IMR-90 (cell line): ENCODE results near the gene MEIS1. TPM values are rescaled to one million over a fixed set of nuclear protein-coding genes. Genes with fewer than 3 reads are reported as not detected.
A peak's percentile ranks its signal among the peaks of the same experiment; 100 is the strongest.

Source experiments
- ATAC-seq: fragments of 200-7000 bp; cut with Tn5 transposase; 2 replicates; pipeline ENCODE4 v1.9.1; 2020; ENCODE audit warnings: low read depth, mild to moderate bottlenecking, moderate library complexity
- BruUV-seq: library from RNA; stranded (reverse); fragments of 400-500 nt; replicated peaks from 2 replicates; lab custom pipeline; 2021; lab: Mats Ljungman, UMichigan
- CTCF ChIA-PET: fragments of 300-600 bp; formaldehyde crosslinking; extraction: SDS; loops from one replicate; lab custom pipeline; 2021; ENCODE audit warnings: antibody characterized with exemption; lab: Yijun Ruan, JAX
- POLR2A ChIA-PET: fragments of 300-600 bp; sonication (Branson Sonifier 250); formaldehyde crosslinking; loops from one replicate; lab custom pipeline; 2022; ENCODE audit warnings: antibody characterized with exemption; ENCODE audit not compliant: unreplicated experiment; lab: Charles Lee
- DNase-seq: peaks from one replicate; pipeline ENCODE4 v3.0.0; 2013
- H2AFZ ChIP-seq: replicated peaks from 2 replicates; pipeline ENCODE3; 2013; ENCODE audit warnings: low read length, mild to moderate bottlenecking; ENCODE audit not compliant: poor library complexity
- H2AK5ac ChIP-seq: 2 replicates; pipeline ENCODE4 v1.6.1; 2013; ENCODE audit warnings: low read depth, low read length, inconsistent platforms
- H2AK9ac ChIP-seq: replicated peaks from 2 replicates; pipeline ENCODE3; 2013; ENCODE audit warnings: mild to moderate bottlenecking, low read depth, low read length, moderate library complexity; ENCODE audit not compliant: poor library complexity
- H2BK120ac ChIP-seq: 2 replicates; pipeline ENCODE4 v1.6.1; 2013; ENCODE audit warnings: low read depth, low read length, inconsistent platforms
- H2BK15ac ChIP-seq: 3 replicates; pipeline ENCODE4 v1.6.1; 2013; ENCODE audit warnings: low read depth, low read length, inconsistent platforms
- H2BK20ac ChIP-seq: 2 replicates; pipeline ENCODE4 v1.6.1; 2013; ENCODE audit warnings: low read depth, mild to moderate bottlenecking, inconsistent platforms, low read length, moderate library complexity
- H2BK5ac ChIP-seq: 2 replicates; pipeline ENCODE4 v1.6.1; 2013; ENCODE audit warnings: mild to moderate bottlenecking, low read depth, low read length, inconsistent platforms; ENCODE audit not compliant: poor library complexity, severe bottlenecking
- H3K14ac ChIP-seq: replicated peaks from 2 replicates; pipeline ENCODE4 v1.6.1; 2013; ENCODE audit warnings: low read depth, low read length, inconsistent platforms
- H3K18ac ChIP-seq: 2 replicates; pipeline ENCODE4 v1.6.1; 2013; ENCODE audit warnings: low read depth, low read length, control low read depth
- H3K23ac ChIP-seq: 2 replicates; pipeline ENCODE4 v1.6.1; 2013; ENCODE audit warnings: low read depth, low read length, inconsistent platforms
- H3K27ac ChIP-seq: 2 replicates; pipeline ENCODE4 v1.5.1; 2013; ENCODE audit warnings: mild to moderate bottlenecking, control low read depth, low read length; ENCODE audit not compliant: insufficient read depth
- H3K27me3 ChIP-seq: 2 replicates; pipeline ENCODE4 v1.6.1; 2013; ENCODE audit warnings: low read length; ENCODE audit not compliant: control insufficient read depth, insufficient read depth
- H3K36me3 ChIP-seq: 2 replicates; pipeline ENCODE4 v1.6.1; 2013; ENCODE audit warnings: low read length, mixed read lengths; ENCODE audit not compliant: control insufficient read depth, insufficient read depth
- H3K4ac ChIP-seq: 2 replicates; pipeline ENCODE4 v1.6.1; 2013; ENCODE audit warnings: low read depth, low read length, inconsistent platforms
- H3K4me1 ChIP-seq: 2 replicates; pipeline ENCODE4 v1.6.1; 2013; ENCODE audit warnings: low read length, mixed read lengths; ENCODE audit not compliant: control insufficient read depth, insufficient read depth
- H3K4me2 ChIP-seq: 2 replicates; pipeline ENCODE4 v1.6.1; 2013; ENCODE audit warnings: low read depth, mild to moderate bottlenecking, control low read depth, low read length, moderate library complexity
- H3K4me3 ChIP-seq: 2 replicates; pipeline ENCODE4 v1.5.1; 2013; ENCODE audit warnings: low read depth, mild to moderate bottlenecking, control low read depth, low read length, moderate library complexity; ENCODE audit not compliant: insufficient read depth
- H3K56ac ChIP-seq: 2 replicates; pipeline ENCODE4 v1.6.1; 2013; ENCODE audit warnings: low read length, inconsistent platforms; ENCODE audit not compliant: insufficient read depth; ENCODE audit errors: extremely low read depth
- H3K79me1 ChIP-seq, 2 experiments: 2 replicates each; pipeline ENCODE4 v1.6.1; 2013; ENCODE audit warnings: low read length in 2 of 2, inconsistent platforms in 1 of 2, low read depth in 1 of 2
- H3K9ac ChIP-seq: 2 replicates; pipeline ENCODE4 v1.6.1; 2013; ENCODE audit warnings: low read depth, low read length, control low read depth
- H3K9me1 ChIP-seq: 2 replicates; pipeline ENCODE4 v1.6.1; 2013; ENCODE audit warnings: low read length, inconsistent platforms; ENCODE audit not compliant: insufficient read depth
- H3K9me3 ChIP-seq: 2 replicates; pipeline ENCODE4 v1.6.1; 2013; ENCODE audit warnings: low read length; ENCODE audit not compliant: control insufficient read depth, insufficient read depth
- H4K20me1 ChIP-seq: 2 replicates; pipeline ENCODE4 v1.6.1; 2013; ENCODE audit warnings: low read length, inconsistent platforms; ENCODE audit not compliant: insufficient read depth
- H4K5ac ChIP-seq: 2 replicates; pipeline ENCODE4 v1.6.1; 2013; ENCODE audit warnings: mild to moderate bottlenecking, low read depth, low read length, control low read depth
- H4K8ac ChIP-seq, 2 experiments: 2 replicates each; pipeline ENCODE4 v1.6.1; 2013; ENCODE audit warnings: low read depth in 2 of 2, low read length in 2 of 2, control low read depth in 1 of 2, inconsistent platforms in 1 of 2
- H4K91ac ChIP-seq: 2 replicates; pipeline ENCODE4 v1.6.1; 2013; ENCODE audit warnings: low read depth, low read length, inconsistent platforms; ENCODE audit not compliant: insufficient read depth
- CEBPB ChIP-seq: IDR thresholded peaks from 2 replicates; pipeline ENCODE4 v1.6.1; 2012; ENCODE audit warnings: low read depth, low read length, improper control_type of control experiment
- FOS ChIP-seq: fragments of 150-350 bp; IDR thresholded peaks from 2 replicates; pipeline ENCODE4 v1.6.1; 2016; ENCODE audit warnings: low read depth, low read length
- MAFK ChIP-seq: IDR thresholded peaks from 2 replicates; pipeline ENCODE4 v1.6.1; 2012; ENCODE audit warnings: low read depth, low read length, improper control_type of control experiment
- RAD21 ChIP-seq: IDR thresholded peaks from 2 replicates; pipeline ENCODE4 v1.6.1; 2012; ENCODE audit warnings: low read length, improper control_type of control experiment
- RCOR1 ChIP-seq: IDR thresholded peaks from 2 replicates; pipeline ENCODE4 v1.6.1; 2012; ENCODE audit warnings: mild to moderate bottlenecking, low read length, improper control_type of control experiment; ENCODE audit not compliant: insufficient replicate concordance
- SMC3 ChIP-seq: fragments of 150-350 bp; IDR thresholded peaks from 2 replicates; pipeline ENCODE4 v1.6.1; 2016; ENCODE audit warnings: low read depth, mild to moderate bottlenecking, antibody characterized with exemption, low read length, moderate library complexity
- USF2 ChIP-seq: fragments of 150-350 bp; IDR thresholded peaks from 2 replicates; pipeline ENCODE4 v1.6.1; 2017; ENCODE audit warnings: mild to moderate bottlenecking, antibody characterized with exemption, low read length, low read depth
- dilution Hi-C: fragments of 300-500 bp; cut with HindIII; formaldehyde crosslinking; loops from one replicate; pipeline ENCODE4 v1.14.3; 2018; ENCODE audit warnings: low sequenced_read_pairs; ENCODE audit not compliant: unreplicated experiment
- in situ Hi-C: fragments of 300-500 bp; cut with MboI; formaldehyde crosslinking; loops from 3 replicates; pipeline ENCODE4 v1.14.3; 2019; ENCODE audit warnings: low sequenced_read_pairs, inconsistent platforms, mixed read lengths
- intact Hi-C: fragments of 100-400 bp; cut with micrococcal nuclease; formaldehyde crosslinking; loops from 2 replicates; pipeline ENCODE4 v1.10.0; 2022
- polyA plus RNA-seq, 3 experiments: library from polyadenylated mRNA; depleted of rRNA; stranded (reverse); fragments of >200 nt; gene quantifications; 2 replicates each; pipeline ENCODE4 v1.2.3, GENCODE V29; 2012; ENCODE audit warnings: low replicate concordance in 1 of 3
- total RNA-seq: library from RNA; depleted of rRNA; stranded (reverse); fragments of >200 nt; gene quantifications from 2 replicates; pipeline ENCODE4 v1.2.3, GENCODE V29; 2012

The MEIS1 gene
- total and polyA plus RNA-seq, 2 of the 4 experiments (the other 2 are of a cell fraction) = 54.4 to 157 TPM

DNA sequence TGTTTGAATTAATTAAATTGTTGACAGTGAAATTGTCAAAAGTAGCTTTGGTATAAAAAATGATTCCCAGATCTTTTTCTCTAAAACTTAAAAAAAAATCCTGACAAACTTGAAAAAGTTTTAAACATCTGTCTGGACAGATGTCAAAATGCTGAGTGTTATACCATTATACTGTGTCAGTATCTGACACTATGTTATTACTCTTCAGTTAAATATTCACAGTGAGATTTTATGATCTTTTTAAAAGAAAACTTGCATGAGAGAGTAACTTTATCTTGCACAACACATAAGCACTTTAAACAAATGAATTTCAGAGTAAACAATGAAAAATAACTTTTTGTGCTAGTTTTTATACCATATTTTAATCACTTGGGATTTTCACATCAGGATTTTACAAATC lies 167.4 kb downstream of the MEIS1 start:
- H3K9ac ChIP-seq = no peak overlapping the region
- no peak overlapping the region for H4K5ac ChIP-seq
- no peaks in the 10 kb centered on the region for H3K9me3 ChIP-seq
- ChIA-PET POLR2A (no interaction called here), CTCF (no interaction called here)
- H3K27ac ChIP-seq = no peak overlapping the region
- H4K91ac ChIP-seq = no peak overlapping the region
- H2AFZ ChIP-seq = no peak overlapping the region
- no peak overlapping the region for H2AK5ac ChIP-seq
- DNase-seq (no peak), ATAC-seq (no peak)
- no peaks in the 10 kb centered on the region; the same call in 1 of the 2 replicates for H3K4me1 ChIP-seq
- H4K8ac ChIP-seq = no peak overlapping the region
- intact Hi-C loops (loop anchor here (5.0 kb wide), 1 partner anchor 90 kb away; no protein-coding TSS in a partner anchor), in situ Hi-C loops (no loop called here), dilution Hi-C loops (no loop called here)
- no peak overlapping the region for H3K4ac ChIP-seq
- TF ChIP-seq RCOR1 = no peak
- TF ChIP-seq USF2 = no peak
- TF ChIP-seq MAFK = no peak
- peak; percentile 42; the same call in 1 of the 2 replicates for TF ChIP-seq CEBPB
- TF ChIP-seq FOS = no peak
- no peak for TF ChIP-seq SMC3
- TF ChIP-seq RAD21 = no peak
- H3K14ac ChIP-seq = no peak overlapping the region
- no peak overlapping the region for H2BK15ac ChIP-seq
- no peaks in the 10 kb centered on the region for H3K36me3 ChIP-seq
- H2AK9ac ChIP-seq = no peak overlapping the region
- H2BK20ac ChIP-seq = no peak overlapping the region
- H3K56ac ChIP-seq = no peak overlapping the region
- H3K4me3 ChIP-seq = no peak overlapping the region
- H3K9me1 ChIP-seq = no peaks in the 10 kb centered on the region
- BruUV-seq = no TSS peak
- no peaks in the 10 kb centered on the region for H3K27me3 ChIP-seq
- H3K4me2 ChIP-seq = no peak overlapping the region
- H4K20me1 ChIP-seq = no peaks in the 10 kb centered on the region
- H3K79me1 ChIP-seq = no peaks in the 10 kb centered on the region
- no peak overlapping the region for H2BK5ac ChIP-seq
- no peak overlapping the region for H3K23ac ChIP-seq
- no peak overlapping the region for H2BK120ac ChIP-seq
- no peak overlapping the region for H3K18ac ChIP-seq
